Fibroblast of mammary gland (primary cell): ENCODE measurements around the gene FGF14.

ENCODE experiments used
- DNase-seq: peaks from one replicate; pipeline ENCODE4 v3.0.0-alpha.2; 2010; ENCODE audit warnings: low read depth
- H3K4me3 ChIP-seq: 2 replicates; pipeline ENCODE4 v1.5.1; 2011; ENCODE audit warnings: low read depth, mild to moderate bottlenecking, low read length, moderate library complexity; ENCODE audit not compliant: control insufficient read depth
- TF ChIP-seq, protein P1 (sequence below): conservative IDR thresholded peaks from 2 replicates; pipeline ENCODE4 v1.5.1; 2011; ENCODE audit warnings: low read depth, low read length, inconsistent platforms; ENCODE audit not compliant: control insufficient read depth, insufficient read depth

FGF14 gene

GRCh38 chr13:101916108-101916774, 485.6 kb downstream of the FGF14 start:
- H3K4me3 ChIP-seq, result no peak overlapping the region
- peak; percentile 34 for DNase-seq
- TF ChIP-seq, protein P1, sequence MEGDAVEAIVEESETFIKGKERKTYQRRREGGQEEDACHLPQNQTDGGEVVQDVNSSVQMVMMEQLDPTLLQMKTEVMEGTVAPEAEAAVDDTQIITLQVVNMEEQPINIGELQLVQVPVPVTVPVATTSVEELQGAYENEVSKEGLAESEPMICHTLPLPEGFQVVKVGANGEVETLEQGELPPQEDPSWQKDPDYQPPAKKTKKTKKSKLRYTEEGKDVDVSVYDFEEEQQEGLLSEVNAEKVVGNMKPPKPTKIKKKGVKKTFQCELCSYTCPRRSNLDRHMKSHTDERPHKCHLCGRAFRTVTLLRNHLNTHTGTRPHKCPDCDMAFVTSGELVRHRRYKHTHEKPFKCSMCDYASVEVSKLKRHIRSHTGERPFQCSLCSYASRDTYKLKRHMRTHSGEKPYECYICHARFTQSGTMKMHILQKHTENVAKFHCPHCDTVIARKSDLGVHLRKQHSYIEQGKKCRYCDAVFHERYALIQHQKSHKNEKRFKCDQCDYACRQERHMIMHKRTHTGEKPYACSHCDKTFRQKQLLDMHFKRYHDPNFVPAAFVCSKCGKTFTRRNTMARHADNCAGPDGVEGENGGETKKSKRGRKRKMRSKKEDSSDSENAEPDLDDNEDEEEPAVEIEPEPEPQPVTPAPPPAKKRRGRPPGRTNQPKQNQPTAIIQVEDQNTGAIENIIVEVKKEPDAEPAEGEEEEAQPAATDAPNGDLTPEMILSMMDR, result peak; percentile 15

DNA sequence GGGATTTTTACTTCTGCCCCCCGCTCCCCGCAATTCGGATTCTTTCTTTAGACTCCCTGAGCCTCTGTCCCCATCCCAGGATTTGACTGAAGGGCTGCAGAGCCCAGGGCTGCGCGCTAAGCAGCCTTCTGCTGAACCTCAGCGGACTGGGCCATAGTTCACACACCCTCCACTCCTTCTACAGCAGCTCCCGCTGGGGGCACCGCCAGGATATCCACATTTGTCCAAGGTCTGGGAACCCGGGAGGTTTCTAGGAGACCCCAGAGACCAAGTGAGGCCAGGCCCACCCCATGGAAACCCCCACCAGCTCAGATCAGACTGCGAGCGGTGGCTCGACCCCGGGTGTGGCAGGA, 486.1 kb downstream of the FGF14 start:
- no peak for DNase-seq
- TF ChIP-seq, protein P1, result no peak
- no peak overlapping the region for H3K4me3 ChIP-seq

GRCh38 chr13:101915331-101915730, 486.5 kb downstream of the FGF14 start:
- TF ChIP-seq, protein P1, result no peak
- H3K4me3 ChIP-seq, result no peak overlapping the region
- DNase-seq, result no peak

GRCh38 chr13:101911752-101912151, 490.1 kb downstream of the FGF14 start:
- H3K4me3 ChIP-seq, result no peak overlapping the region
- DNase-seq, result no peak
- TF ChIP-seq, protein P1, result no peak

DNA sequence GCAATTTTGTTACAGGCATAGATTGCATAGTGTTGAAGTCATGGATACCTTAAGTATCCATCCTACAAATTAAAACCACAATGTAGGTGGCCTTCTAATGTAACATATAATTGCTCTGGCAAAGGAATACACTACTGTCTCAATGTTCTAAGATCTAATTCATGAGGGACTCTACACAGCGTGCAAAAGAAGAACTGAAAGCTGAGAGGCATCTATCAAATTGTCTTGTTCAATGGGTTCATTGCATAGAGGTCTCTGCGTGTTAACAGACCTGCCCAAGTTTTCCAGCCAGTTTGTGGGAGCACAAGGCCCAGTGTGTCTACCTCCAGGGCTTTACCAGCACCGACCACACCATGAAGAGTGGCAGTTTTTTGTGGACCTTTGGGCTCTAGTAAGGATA, 498.0 kb downstream of the FGF14 start:
- TF ChIP-seq, protein P1, result no peak
- no peak overlapping the region for H3K4me3 ChIP-seq
- DNase-seq, result no peak

DNA sequence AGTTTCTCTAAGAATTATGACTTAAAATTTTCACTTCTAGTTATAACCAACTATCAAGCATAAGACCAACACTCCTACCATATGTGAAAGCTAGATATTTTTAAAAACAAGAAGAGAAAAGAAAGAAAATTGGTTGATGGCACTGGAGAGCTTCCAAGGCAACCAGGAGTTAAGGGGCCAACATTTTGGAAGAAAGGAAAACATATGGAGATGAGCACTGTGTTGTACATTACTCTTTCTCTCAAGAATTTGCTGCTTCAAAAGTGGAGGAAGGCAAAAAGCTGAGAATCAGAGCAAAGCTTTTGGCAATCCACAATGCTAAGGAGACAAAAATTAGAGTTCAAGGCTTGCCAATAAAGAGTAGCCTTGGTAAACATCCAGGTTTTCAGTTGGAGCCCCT, 503.2 kb downstream of the FGF14 start:
- TF ChIP-seq, protein P1, result no peak
- DNase-seq, result no peak
- no peak overlapping the region for H3K4me3 ChIP-seq

GRCh38 chr13:101896541-101896940, 505.3 kb downstream of the FGF14 start:
- DNase-seq, result no peak
- no peak overlapping the region for H3K4me3 ChIP-seq
- TF ChIP-seq, protein P1, result no peak
